ENCODE measurements around the gene PITPNM3.

Gene PITPNM3

DNA sequence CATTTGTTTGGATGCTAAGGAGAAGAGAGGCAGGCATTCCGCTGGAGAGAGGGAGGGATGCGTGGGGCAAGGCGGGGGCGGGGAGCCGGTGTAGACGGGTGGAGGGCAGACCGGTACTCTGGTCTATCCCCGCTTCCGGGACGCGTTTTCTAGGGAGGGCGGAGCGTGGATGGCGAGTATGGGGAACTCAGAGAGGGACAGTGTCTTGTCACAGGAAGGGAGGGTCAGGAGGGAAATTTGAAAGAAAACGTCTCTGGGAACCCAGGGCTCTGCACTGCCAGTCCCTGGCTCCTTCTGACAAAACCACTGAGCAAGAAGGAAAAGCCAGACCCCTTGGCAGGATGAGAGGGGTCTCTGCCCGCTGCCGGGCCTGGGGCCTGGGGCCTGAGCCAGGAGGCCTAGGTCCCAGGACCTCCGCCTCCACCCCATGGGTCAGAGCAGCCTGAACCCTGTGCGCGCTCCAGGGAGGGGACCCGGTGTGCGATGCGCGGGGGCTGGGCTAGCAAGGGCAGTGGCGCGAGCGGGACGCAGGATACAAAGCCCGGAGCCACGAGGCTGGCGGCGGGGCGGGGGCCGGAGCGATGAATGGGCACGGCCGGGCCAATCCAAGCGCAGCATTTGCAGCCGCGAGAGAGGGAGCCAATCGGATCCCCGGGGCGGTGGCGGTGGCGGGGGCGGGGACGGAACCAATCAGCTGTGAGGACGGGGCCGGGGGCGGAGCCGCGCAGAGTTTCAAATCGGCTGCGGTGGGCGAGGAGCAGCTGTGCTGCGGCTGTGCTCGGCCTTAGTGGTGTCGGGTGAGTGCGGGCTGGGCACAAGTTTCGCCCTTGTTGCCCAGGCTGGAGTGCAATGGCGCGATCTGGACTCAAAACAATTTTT is 112.4 kb downstream of the PITPNM3 start, which contains the start of gene PIMREG:
Gene PIMREG (plus strand): TSS at position 764 of the 879 bp plus-strand sequence. CDS start 656 bp downstream, outside the sequence.
- DNase-seq (ENCODE audit: low read depth): peak; percentile 93

DNA sequence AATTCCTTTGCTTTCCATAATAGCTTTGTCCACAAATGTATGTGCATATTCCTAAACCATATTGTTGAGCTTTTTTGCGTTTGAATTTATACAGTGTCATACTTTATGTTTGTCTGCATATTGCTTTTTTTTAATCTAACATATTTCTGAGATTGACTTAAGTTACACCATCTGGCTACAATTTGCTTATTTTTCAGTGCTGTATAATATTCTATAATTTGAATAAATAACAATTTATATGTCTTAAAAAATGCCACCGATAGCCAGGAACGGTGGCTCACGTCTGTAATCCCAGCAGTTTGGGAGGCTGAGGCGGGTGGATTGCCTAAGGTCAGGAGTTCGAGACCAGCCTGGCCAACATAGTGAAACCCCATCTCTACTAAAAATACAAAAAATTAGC is 113.6 kb downstream of the PITPNM3 start:
- DNase-seq (ENCODE audit: low read depth): no peak

DNA sequence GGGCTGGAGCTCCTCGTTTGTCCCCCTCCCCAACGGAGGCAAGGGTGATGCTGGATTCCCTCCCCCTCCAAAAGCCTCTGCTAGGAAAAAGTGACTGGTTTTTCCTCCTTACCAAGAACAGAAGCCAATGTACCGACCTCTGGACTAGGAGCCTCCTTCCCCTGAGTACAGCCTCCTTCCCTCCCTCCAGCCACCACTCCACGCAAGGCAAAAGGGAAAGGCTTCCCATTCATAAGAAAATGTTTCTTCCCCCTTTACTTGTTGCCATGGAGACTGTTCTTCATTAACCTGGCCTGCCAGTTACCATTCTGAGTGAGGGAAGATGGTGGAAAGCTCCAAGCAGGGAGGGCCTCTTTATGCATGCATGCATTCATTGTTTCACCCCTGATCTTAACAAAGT is 116.4 kb downstream of the PITPNM3 start:
- no peak for DNase-seq (ENCODE audit: low read depth)

DNA sequence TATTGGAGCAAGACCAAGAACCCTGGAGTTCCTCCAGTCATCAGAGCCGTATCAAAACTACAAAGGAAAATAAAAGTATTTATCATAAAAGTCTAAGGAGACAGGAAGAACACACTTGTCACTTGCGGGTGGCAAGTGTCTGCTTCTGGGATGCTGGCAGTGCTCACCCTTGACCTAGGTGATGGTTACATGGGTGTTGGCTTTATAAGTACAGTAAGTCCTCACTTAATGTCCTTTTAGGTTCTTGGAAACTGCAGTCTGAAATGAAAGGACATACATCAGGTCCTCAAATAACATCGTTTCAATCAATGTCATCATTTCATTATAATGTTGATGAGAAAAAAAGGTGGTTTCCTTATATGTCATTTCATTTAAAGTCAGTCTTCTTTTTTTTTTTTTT is 118.4 kb downstream of the PITPNM3 start:
- no peak for DNase-seq (ENCODE audit: low read depth)

DNA sequence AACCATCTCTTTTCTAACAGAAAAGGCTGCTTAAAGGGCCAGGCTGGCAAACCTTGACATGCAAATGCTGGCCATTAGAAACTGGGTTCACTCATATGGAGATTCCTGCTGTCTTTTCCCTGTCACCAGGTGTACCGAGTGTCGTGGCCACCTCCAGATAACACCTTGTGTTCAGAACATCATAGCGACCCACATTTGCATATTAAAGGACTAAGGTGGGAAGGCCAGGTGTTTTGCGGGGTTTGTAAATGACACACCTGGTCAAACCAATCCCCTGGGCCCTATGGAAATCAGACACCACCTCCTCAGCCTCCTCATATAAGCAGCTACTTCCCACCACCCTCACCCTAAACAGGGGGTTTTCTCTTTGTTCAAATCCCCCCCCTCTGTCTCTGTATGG is 118.9 kb downstream of the PITPNM3 start:
- no peak for DNase-seq (ENCODE audit: low read depth)

DNA sequence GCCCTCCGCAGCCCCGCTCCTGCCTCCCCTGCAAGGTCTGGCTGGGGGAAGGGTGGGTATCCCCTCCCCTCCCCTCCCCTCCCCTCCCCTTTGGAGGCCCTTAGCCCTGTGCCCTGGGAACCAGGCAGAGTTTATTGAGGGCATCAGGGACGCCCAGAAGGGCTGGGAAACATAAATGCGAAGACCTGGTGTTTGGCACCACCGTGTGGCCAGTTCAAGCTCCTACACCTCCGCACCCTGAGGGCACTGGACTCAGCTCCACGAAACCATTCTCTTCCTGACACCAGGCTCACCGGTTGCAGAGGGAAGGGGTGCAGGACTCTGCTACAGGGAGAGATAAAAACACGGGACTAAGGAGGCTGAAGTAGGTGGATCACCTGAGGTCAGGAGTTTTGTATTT is 120.4 kb downstream of the PITPNM3 start:
- peak; percentile 41 for DNase-seq (ENCODE audit: low read depth)

DNA sequence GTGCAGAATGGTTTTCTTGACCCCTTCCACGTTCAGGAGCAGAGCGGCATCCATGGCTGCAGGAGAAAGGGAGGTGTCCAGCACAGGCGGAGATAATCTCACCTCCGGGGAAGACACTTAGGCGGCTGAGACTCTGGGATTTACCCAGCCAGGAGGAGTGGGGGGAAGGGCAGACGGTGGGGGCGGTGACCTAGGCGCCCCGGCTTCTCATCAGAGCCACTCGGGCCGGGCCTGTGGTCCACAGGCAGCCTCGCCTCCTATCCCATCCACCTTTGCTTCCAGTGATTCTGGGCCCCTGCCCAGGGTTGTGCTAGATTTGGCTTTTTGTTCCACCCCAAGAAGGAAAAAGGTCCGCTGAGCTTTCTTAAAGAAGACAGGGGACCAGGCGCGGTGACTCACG is 121.3 kb downstream of the PITPNM3 start, which contains the start of gene AIPL1:
Gene AIPL1 (minus strand): TSS at position 71 of the 400 bp plus-strand sequence. CDS start 17 bp downstream, at position 54.
- no peak for DNase-seq (ENCODE audit: low read depth)

DNA sequence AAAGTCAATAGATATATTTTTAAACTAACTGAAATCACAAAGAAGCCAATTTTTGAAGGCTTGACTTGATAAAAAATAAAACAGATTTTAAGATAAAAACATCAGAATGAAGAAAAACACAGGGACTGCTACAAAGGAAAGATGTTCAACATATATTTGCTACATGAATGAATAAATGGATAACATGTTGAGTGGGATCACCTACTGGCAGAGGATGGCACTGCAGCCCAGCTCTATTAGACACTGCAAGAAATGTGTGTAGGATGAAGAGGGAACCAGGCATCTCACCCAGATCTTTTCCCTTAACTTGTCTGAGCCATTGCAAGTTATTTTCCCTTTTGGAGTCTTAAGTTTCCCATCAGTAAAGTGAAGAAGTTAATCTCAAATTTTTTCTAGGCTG is 125.6 kb downstream of the PITPNM3 start:
- no peak for DNase-seq (ENCODE audit: low read depth)

DNA sequence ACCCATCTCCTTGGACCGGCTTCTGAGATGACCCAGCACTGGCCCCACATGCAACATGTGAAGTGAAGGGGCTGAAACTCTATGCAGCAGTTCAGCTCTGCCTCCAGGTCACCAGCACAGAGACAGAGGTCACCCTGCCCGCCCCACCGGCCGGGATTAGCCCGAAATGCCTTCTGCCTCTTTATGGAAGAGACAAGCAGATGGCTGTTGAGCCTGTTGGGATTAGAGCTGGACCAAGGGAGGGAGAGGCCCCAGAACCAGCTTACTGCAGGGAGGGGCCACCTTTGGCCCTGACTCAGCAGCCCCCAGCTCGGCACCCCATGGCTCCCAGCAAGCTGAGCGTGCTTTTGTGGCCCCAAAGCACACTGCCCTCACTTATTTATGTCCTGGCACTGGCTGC is 127.1 kb downstream of the PITPNM3 start:
- DNase-seq (ENCODE audit: low read depth): no peak

DNA sequence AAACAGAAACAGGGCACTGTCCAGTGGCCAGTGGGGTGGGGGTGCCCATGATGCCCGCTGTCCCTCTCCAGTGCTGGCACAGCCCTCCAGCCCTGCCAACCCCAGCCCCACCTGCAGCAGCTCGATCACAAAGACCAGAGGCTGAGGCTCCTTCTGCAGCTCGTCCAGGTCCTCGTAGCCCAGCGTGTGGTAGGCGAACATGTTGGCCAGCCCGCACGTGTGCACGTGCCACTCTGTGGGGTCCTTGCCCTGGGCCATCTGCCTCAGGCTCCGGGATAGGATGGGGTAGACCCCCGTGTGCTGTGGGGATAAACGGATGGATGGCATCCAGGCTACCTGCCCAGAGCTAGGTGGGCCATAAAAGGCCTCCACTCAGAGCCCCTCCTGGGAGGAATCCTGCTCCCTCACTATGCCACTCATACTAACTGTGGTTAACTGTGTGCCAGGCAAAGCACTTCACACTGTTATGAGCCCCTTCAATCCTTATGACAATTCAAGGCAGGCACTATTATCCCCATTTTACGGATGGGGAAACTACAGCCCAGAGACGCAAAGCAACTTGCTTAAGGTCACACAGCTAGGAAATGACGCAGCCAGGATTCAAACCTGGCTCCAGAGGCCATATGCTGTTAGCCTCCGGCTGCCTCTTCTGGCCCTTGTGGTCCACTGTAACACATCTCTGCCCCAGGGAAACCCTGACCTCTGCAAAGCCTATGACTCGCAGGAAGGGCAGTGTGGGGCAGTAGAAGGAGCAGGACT is 128.0 kb downstream of the PITPNM3 start:
- no peak for DNase-seq (ENCODE audit: low read depth)

DNA sequence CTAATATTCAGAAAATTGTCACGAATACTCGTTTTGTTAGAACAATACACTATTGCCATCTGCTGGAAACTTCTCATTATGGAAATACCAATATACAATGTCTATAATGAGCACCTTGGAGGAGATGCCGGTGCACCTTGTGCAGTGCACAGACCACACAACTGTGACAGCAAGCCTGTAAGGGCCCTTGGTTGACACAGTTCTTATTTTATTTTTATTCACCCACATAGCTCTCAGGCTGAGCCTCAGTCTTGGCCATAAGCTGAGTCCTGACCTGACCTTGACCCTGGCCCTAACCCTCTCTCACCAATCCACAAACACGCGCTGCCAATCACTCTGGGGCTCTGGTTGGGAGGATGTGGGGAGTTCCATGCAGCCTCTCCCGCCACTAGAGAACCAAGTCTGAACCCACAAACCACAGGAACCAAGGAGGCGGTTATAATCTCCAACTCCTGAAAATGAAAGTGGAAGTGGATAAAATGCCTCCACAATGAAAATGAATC is 129.0 kb downstream of the PITPNM3 start:
- no peak for DNase-seq (ENCODE audit: low read depth)

DNA sequence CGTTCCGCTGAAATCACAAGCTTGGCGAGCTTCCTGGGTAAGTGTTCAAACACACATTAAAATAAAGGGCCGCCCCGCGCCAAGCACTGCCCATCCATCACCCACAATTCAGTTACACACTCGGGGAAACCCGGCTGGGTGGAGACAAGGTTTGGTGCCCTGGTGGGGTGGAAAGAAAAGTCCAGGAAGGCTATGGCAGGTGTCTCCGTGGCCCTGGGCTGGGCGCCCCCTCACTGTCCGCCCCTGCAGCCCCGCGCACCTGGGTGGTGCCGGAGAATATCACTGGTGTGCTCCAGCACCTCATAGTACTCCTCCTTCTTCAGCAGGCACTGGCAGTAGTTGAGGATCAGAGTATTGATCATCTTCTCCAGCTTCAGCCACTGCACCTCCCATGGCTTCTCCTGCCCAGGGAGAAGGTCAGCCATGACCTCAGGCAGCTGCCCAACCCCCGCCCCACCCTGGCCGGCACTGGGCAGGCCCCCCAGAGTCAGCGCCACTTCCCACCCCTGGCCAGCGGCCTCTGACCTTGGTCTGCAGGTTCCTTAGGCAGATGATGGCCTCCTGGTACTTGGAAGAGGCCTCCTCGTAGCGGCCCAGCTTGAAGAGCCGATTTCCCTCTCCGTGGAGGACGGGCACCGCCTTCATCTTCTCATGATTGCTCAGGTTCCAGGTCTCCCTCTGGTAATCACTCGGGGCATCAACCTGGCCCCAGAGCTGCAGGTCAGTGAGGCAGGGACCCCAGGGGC is 129.8 kb downstream of the PITPNM3 start:
- DNase-seq (ENCODE audit: low read depth): no peak

DNA sequence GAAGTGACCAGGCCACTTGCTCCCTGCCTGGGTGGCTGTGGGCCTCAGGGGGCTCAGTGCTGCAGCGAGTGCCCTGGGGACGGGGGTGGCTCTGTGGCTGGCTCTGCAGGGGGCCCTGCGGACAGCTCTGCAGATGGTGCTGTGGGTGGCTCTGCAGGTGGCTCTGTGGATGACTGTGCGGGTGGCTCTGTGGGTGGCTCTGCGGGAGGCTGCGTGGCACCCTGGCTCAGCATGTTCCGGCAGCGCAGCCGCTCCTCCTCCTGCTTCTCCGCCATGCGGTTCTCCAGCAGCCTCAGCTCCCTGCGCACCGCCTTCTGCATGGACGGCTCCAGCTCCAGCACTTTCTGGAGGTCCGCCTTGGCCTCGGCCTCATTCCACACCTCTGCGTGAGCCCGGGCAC is 130.9 kb downstream of the PITPNM3 start:
- no peak for DNase-seq (ENCODE audit: low read depth)

DNA sequence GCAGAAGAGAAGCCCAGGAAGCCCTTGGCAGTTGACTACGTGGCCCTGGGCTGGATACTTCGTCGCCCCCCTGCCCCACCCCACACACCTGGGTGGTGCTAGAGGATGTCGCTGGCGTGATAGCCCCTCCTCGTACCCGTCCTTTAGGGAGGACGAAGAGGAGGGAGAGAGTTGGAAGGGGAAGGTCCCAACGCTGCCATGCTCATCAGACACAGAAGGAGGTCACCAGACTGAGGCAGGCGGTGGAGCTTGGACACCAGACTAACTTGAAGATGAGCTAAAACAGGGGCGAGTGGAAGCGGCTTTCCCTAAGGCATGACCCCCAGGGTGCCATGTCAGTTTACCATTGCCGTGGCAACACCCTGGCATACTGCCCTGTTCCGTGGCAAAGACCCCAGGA is 132.4 kb downstream of the PITPNM3 start:
- DNase-seq (ENCODE audit: low read depth): no peak

DNA sequence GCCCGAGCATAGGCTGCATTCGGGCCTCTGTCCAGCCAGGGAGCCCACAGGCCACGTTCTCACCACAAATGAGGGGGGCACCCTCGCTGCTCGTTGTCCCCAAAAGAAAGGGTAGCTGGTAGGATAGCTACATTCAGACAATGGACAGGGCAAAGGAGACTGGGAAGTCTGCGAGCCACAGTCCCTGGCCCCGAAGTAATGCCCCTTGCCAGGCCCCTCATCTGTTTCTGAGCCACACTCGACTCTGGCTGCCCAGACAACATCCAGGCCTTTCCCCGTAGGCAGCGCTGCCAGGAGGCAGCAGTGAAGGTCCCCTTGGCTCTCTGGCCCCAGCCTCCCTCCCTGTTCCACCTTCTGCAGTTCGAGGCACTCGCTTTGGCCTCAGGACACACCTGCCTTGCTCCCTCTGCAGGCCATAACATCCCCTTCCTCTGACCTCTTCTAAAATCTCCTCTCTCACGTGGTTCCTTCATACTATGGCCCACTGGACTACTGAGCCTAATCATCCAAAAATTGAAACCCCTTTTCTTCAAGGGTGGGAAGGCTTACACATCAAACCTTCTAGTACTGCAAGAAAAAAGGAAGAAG is 133.6 kb downstream of the PITPNM3 start:
- no peak for DNase-seq (ENCODE audit: low read depth)

DNA sequence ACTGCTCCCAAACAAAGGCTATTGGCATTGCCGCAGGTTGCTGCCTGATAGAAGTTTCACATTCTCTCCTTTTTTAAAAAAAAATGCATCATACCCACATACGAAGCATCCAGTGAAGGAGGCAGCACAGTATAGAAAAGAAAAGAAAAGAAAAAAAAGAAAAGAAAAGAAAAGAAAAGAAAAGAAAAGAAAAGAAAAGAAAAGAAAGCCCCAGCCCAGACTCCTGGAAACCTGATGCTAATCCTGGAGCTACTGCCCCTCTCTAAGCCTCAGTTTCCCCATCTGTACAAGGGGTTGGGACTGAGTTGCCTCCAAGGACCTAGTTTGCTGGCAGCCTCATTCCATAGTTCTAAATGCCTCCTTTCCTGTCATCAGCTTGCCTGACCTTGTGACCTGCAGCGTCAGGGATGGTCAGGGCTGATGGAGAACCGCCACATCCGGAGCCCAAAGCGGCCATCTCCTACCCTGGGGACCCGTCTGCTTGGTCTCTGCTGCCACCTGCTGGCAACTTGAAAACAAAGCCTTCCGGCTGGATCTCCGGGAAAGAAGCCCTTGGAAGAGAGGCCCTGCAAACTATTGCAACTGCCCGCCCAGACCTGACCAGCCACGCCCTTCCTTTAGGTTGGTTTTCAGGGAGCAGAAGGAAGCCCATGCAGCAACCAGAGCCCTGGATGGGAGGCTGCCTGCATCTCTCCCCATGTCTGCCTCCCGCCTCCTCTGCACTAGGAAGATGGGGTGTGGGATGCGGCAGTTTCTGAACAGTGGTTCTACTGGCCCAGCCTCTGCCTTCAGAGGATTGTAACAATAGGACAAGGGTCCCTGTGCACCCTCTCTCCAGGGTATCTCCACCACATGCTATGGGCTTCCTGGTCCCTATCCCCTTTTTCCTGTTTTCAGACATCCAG is 134.4 kb downstream of the PITPNM3 start:
- peak; percentile 54 for DNase-seq (ENCODE audit: low read depth)

DNA sequence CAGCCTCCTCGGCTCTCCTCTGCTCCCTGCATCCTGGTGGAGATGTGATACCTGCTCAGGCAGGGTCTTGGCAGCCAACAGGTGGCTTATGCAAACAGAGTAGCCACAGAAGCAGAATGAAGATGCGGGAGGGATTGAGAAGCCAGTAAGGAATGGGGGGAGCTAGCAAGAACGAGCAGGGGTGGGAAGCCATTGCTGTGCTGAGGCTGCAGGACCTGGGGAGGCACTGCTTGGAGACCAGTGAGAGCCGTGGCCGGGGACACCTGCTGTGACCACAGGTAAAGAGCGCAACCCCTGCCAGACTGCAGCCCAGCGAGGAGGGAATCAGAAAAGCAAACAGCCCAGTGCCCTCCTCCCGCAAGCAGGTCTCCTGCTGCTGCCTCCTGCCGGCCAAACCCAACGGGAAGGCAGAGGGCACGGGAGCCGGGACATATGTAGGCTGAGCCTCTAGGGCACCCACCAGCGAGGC is 136.1 kb downstream of the PITPNM3 start:
- no peak for DNase-seq (ENCODE audit: low read depth)

DNA sequence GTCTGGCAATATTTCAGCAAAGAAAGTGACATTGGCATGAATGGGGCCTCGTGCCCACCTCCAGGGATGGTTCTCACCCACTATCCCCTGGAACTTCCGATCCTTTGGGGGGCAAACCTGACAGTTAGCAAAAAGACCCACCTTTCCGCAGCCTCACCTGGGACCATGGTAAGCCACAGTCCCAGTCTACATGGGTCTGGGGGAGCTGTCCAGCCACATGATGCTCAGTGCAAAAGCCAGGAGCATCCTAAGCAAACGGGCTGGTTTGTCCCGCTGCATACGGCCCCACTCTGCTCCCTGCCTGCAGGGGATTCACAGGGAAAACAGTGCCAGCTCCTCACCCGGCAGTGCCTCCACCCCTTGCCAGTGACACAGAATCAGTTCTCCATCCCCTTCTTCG is 140.7 kb downstream of the PITPNM3 start:
- DNase-seq (ENCODE audit: low read depth): no peak

DNA sequence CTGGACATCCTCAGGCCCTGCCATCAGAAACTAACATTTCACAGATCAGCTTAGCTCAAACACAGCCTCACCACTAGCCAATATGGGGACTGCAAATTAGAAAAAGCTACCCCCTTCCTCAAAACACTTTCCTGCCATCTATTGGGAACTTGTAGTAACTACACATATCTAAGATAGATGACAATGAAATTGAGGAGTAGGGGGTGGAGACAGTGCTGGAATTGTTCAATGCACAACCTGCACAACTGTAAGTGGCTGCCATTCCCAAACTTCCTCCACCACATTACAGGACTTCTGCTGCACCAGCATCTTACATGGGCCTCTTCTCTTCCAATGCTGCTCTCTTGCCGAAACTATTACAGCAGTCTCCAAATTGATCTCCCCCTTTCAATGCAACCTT is 143.3 kb downstream of the PITPNM3 start:
- no peak for DNase-seq (ENCODE audit: low read depth)

DNA sequence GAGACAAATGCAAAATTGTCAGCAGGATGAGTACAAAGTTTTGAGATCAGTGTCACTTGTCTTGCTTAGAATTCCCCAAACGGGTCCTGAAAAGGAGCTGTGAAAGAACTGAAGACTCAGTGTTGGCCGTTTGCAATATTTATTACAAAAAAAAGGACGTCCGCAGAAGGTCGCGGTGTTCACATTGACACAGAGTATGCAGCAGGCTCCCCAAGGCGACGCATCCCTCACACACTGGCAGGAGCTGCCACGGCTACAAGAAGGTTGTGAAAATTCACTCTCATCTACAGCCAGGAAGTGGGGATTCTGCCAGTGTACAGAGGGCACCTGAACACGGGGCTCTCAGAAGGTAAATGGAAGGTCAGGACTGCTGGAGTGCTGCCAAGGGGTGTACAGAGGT is 147.6 kb downstream of the PITPNM3 start:
- DNase-seq (ENCODE audit: low read depth): no peak

DNA sequence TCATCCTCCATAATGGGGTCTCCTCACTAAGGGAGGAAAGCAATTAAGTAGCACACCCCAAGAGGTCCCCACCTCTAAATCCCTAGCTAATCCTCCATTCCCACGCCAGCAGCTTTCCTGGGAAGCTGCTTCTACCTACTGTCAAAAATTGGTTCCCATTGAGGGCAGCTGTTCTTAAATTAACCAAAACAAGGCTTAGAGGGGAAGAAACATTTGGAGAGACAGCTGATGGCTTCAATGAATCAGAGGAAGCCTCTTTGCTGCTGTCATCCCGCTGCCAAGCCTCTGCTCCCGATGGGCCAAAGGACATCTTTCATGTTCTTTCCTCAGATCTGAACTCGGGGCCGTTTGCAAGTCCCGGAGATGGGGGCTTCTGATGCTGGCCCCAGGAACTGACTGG is 148.1 kb downstream of the PITPNM3 start:
- DNase-seq (ENCODE audit: low read depth): no peak

Data from activated T-helper 9 cell treated with anti-CD3 and anti-CD28 coated beads, Interleukin-2, amount 50 U/mL, for 16 hours (primary cell).